Stimulated activated effector memory CD8-positive, alpha-beta T cell treated with anti-CD3 and anti-CD28 coated beads, Interleukin-12 subunit alpha, Interleukin-12 subunit beta, amount 100 ng/mL, for 72 hours (primary cell): ENCODE results near the gene MAFG.
A peak's percentile ranks its signal among the peaks of the same experiment; 100 is the strongest.
"Not testable (repeated sequence)": the region's sequence is repeated elsewhere in the genome, so short reads cannot be mapped to it uniquely, and the experiment has no call there.

Experiments used
- ATAC-seq: fragments of 150-1000 bp; cut with Tn5 transposase; 2 replicates; pipeline ENCODE4 v1.10.0; 2021
- DNase-seq, 2 donors: peaks; one replicate each; pipeline ENCODE4 v3.0.0; 2021 to 2022; ENCODE audit warnings: low spot score in 2 of 2
- H3K27ac Mint-ChIP-seq: one replicate; pipeline ENCODE4 v1.8.0; 2022; ENCODE audit warnings: mild to moderate bottlenecking, mixed read lengths
- H3K36me3 Mint-ChIP-seq: one replicate; pipeline ENCODE4 v1.8.0; 2022; ENCODE audit warnings: mild to moderate bottlenecking, mixed read lengths
- H3K4me1 Mint-ChIP-seq: one replicate; pipeline ENCODE4 v1.8.0; 2022; ENCODE audit warnings: mixed read lengths
- H3K4me3 Mint-ChIP-seq: one replicate; pipeline ENCODE4 v1.8.0; 2022; ENCODE audit warnings: mild to moderate bottlenecking, mixed read lengths
- H3K9me3 Mint-ChIP-seq: one replicate; pipeline ENCODE4 v1.8.0; 2022; ENCODE audit warnings: mixed read lengths

Gene MAFG

GRCh38 chr17:81961087-81961511 lies 33.6 kb upstream of the MAFG start, which contains the start of gene NOTUM:
Gene NOTUM (minus strand): TSS chr17:81961187. CDS start chr17:81960909, 278 bp downstream.
- H3K27ac Mint-ChIP-seq = no peak within 1 kb of the TSS
- peaks cover 9% of the 10 kb centered on the region for H3K4me1 Mint-ChIP-seq
- no peak for DNase-seq
- peaks cover 6% of the 10 kb centered on the region for H3K36me3 Mint-ChIP-seq
- peak within 1 kb of the TSS; percentile 22 for H3K4me3 Mint-ChIP-seq
- H3K9me3 Mint-ChIP-seq = no peaks in the 10 kb centered on the region
- no peak for ATAC-seq

- H3K4me1 Mint-ChIP-seq = peaks cover 9% of the 10 kb centered on the region
- H3K27ac Mint-ChIP-seq = no peak overlapping the region
- DNase-seq (no peak), ATAC-seq (peak; percentile 3)
- no peaks in the 10 kb centered on the region for H3K9me3 Mint-ChIP-seq
- H3K36me3 Mint-ChIP-seq = peaks cover 6% of the 10 kb centered on the region
- H3K4me3 Mint-ChIP-seq = peak overlapping the region; percentile 22
These were observed 32.8 kb upstream of the MAFG start for GRCh38 chr17:81960130-81960958.

GRCh38 chr17:81959362-81960129 lies 32.0 kb upstream of the MAFG start:
- H3K4me3 Mint-ChIP-seq = peak overlapping the region; percentile 55

GRCh38 chr17:81958633-81959342 lies 31.3 kb upstream of the MAFG start:
- DNase-seq = no peak
- peaks cover 2% of the 10 kb centered on the region for H3K4me1 Mint-ChIP-seq
- no peaks in the 10 kb centered on the region for H3K9me3 Mint-ChIP-seq
- no peak for ATAC-seq
- peaks cover 6% of the 10 kb centered on the region for H3K36me3 Mint-ChIP-seq
- no peak overlapping the region for H3K27ac Mint-ChIP-seq
- peak overlapping the region; percentile 55 for H3K4me3 Mint-ChIP-seq

More at GRCh38 chr17:81959362-81960129, 32.0 kb upstream of the MAFG start:
- Mint-ChIP-seq H3K36me3 (peaks cover 6% of the 10 kb centered on the region), H3K4me1 (peaks cover 9% of the 10 kb centered on the region), H3K27ac (no peak overlapping the region), H3K9me3 (no peaks in the 10 kb centered on the region)
- ATAC-seq (peak; percentile 90), DNase-seq (peak; percentile 84 to 85)

- peaks cover 1% of the 10 kb centered on the region for H3K36me3 Mint-ChIP-seq
- ATAC-seq (no peak), DNase-seq (no peak)
- no peak overlapping the region for H3K27ac Mint-ChIP-seq
- H3K9me3 Mint-ChIP-seq = no peaks in the 10 kb centered on the region
- no peaks in the 10 kb centered on the region for H3K4me1 Mint-ChIP-seq
- H3K4me3 Mint-ChIP-seq = peak overlapping the region; percentile 55
These were observed 30.3 kb upstream of the MAFG start for GRCh38 chr17:81957691-81958432.

- ATAC-seq (no peak), DNase-seq (no peak)
- H3K27ac Mint-ChIP-seq = no peak overlapping the region
- H3K4me1 Mint-ChIP-seq = no peaks in the 10 kb centered on the region
- no peak overlapping the region for H3K4me3 Mint-ChIP-seq
- no peaks in the 10 kb centered on the region for H3K36me3 Mint-ChIP-seq
- no peaks in the 10 kb centered on the region for H3K9me3 Mint-ChIP-seq
These were observed 29.4 kb upstream of the MAFG start for GRCh38 chr17:81956607-81957589.

GRCh38 chr17:81955756-81956544 lies 28.4 kb upstream of the MAFG start:
- Mint-ChIP-seq H3K9me3 (no peaks in the 10 kb centered on the region), H3K4me3 (no peak overlapping the region)
- DNase-seq = no peak

GRCh38 chr17:81955058-81955681 lies 27.6 kb upstream of the MAFG start:
- H3K9me3 Mint-ChIP-seq = no peaks in the 10 kb centered on the region
- H3K27ac Mint-ChIP-seq = no peak overlapping the region
- no peaks in the 10 kb centered on the region for H3K36me3 Mint-ChIP-seq
- H3K4me3 Mint-ChIP-seq = no peak overlapping the region
- ATAC-seq = no peak
- DNase-seq = no peak
- H3K4me1 Mint-ChIP-seq = no peaks in the 10 kb centered on the region

More at GRCh38 chr17:81955756-81956544, 28.4 kb upstream of the MAFG start:
- Mint-ChIP-seq H3K27ac (peak overlapping the region; percentile 34), H3K4me1 (no peaks in the 10 kb centered on the region), H3K36me3 (no peaks in the 10 kb centered on the region)
- no peak for ATAC-seq

GRCh38 chr17:81954131-81955057 lies 26.9 kb upstream of the MAFG start:
- Mint-ChIP-seq H3K4me1 (no peaks in the 10 kb centered on the region), H3K27ac (no peak overlapping the region), H3K36me3 (no peaks in the 10 kb centered on the region), H3K4me3 (no peak overlapping the region), H3K9me3 (no peaks in the 10 kb centered on the region)
- no peak for ATAC-seq
- DNase-seq = no peak

GRCh38 chr17:81953443-81953842 lies 25.9 kb upstream of the MAFG start:
- ATAC-seq, H3K9me3 Mint-ChIP-seq, H3K27ac Mint-ChIP-seq, DNase-seq, H3K4me3 Mint-ChIP-seq, H3K4me1 Mint-ChIP-seq, H3K36me3 Mint-ChIP-seq: not testable (repeated sequence)

- Mint-ChIP-seq H3K4me1 (no peaks in the 10 kb centered on the region), H3K36me3 (no peaks in the 10 kb centered on the region)
- no peak for ATAC-seq
These were observed 25.3 kb upstream of the MAFG start for GRCh38 chr17:81952792-81953228.

More at GRCh38 chr17:81952792-81953228, 25.3 kb upstream of the MAFG start:
- no peak overlapping the region for H3K4me3 Mint-ChIP-seq
- H3K9me3 Mint-ChIP-seq = no peaks in the 10 kb centered on the region
- H3K27ac Mint-ChIP-seq = no peak overlapping the region
- no peak for DNase-seq
